GDM1 (cell line): Measurements from ENCODE around the gene CCR5AS.

Source experiments
- DNase-seq: peaks from one replicate; lab custom pipeline; 2025; lab: John Stamatoyannopoulos, UW

The CCR5AS gene

DNA sequence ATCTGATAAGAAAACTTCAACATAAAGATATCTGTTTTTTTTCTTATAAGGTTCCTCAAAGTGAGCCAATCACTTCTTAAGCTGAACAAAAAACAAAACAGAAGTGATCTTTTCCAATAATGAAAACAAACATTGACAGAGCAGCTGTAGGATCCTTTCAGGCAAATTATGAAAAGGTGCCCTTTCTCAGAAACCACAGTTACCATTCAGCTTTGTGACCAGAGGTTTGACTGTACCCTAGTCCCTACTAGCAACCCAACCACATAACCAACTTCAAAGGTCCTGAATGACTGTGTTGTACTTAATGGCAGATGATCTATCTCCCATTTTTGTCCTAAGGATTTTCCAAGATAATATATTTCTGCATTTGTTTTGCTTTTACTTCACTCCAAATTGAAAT, 92.3 kb downstream of the CCR5AS start:
- DNase-seq = no peak
